ENCODE results near the gene RPS18. TPM values are rescaled to one million over a fixed set of nuclear protein-coding genes. Genes with fewer than 3 reads are reported as not detected.
A peak's percentile ranks its signal among the peaks of the same experiment; 100 is the strongest.
"Not testable (repeated sequence)": the region's sequence is repeated elsewhere in the genome, so short reads cannot be mapped to it uniquely, and the experiment has no call there.

RPS18 gene
- total RNA-seq, 1 donor from 2014 or later: 2,699 TPM

DNA sequence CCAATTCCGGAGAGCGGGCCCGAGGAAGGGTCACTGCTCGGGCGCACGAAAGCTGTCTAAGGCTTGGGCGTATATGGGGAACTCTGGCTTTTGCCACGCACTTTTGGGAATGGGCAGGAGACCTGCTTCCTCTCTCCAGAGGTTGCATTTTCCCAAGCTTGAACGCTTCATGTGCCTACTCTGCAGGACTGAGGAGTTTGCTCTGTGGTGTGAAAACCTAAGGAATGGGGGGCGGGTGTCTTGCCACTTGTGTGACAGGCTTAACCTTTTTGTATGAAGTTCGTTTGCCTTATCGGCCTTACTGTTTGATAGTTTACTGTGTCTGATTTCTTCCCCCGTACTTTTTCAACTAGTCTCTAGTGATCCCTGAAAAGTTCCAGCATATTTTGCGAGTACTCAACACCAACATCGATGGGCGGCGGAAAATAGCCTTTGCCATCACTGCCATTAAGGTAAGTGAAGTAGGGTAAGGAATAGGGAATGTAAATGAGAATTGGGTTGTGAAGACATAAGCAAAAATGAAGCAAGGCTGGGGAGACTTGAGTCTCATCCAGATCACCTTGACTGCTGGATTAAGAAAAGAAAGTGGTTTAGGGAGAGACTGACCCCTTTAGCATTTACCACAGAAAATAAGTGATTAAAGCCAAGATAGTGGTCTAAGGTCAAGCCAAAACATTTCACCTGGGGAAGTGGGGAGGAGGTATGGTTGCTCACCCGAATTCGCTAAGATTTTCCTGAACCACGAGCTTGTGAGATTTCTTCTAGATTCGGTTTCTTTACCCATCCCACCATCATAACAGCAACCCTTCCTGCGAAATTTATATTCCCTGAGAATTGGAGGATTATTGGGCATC, 627 bp downstream of the RPS18 start:
- no peak for DNase-seq (ENCODE audit: low spot score)

DNA sequence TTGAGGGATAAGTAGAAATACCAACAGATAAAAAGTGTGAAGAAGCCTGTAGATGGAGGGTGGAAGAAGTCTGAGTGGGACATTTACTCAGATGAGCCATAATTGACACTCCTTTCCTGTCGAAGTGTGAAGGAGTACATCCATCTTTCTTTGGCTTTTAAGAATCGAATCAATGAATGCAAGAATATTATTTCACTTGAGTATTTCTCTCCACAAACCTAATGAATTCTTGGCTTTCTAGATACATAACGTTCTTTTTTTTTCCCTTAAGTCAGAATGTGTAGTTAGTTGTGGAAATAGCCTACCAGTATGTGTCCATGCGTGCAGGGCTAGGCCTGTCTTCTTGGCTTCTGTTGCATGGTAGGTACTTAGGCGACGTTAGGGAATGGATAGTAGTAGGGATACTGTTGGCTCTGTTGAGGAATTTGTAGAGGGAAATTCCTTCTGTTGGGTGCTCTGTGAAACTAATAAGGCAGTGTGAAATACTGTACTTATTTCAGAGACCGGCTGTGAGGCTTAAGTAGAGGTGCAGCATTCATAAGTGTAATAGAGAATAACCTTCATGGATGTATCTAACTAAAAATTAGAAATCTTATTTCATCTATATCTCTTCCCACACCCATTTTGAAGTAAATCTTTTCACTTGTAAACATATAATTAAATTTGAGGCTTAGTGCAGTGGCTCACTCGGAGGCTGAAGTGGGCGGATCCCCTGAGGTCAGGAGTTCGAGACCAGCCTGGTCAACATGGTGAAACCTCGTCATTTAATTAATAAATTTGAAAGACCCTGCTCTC, 1.5 kb downstream of the RPS18 start:
- no peak for DNase-seq (ENCODE audit: low spot score)

DNA sequence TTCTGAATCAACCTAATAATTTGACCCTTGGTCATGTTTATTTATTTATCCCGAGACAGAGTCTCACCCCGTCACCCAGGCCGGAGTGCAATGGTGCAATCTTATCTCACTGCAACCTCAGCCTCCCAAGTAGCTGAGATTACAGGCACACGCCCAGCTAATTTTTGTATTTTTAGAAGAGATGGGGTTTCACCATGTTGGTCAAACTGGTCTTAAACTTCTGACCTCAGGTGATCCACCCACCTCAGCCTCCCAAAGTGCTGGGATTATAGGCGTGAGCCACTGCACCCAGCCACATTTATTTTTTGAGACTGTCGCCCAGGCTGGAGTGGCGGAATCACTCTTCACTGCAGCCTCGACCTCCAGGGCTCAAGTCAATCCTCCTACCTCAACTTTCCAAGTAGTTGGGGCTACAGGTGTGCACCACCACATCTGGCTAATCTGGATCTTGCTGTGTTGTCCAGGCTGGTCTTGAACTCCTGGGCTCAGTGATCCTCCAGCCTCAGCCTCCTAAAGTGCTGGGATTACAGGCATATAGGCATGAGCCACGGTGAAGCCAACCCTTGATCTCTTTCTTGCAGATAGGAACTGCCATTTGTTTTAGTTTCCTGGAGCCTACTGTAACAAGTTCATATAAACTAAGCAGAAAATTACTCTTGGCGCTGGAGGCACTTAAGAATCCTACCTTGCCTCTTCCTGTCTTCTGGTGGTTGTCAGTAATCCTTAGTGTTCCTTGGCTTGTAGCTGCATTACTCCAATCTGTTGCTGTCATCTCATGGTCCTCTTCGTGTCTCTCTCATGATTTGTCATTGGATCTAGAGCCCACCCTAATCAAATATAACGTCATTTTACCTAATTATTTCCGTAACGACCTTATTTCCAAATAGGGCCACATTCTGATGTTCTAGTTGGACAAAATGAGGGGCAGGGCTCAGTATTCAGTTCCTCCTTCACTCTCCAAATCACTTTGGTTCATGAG, 2.3 kb downstream of the RPS18 start:
- no peak for DNase-seq (ENCODE audit: low spot score)

DNA sequence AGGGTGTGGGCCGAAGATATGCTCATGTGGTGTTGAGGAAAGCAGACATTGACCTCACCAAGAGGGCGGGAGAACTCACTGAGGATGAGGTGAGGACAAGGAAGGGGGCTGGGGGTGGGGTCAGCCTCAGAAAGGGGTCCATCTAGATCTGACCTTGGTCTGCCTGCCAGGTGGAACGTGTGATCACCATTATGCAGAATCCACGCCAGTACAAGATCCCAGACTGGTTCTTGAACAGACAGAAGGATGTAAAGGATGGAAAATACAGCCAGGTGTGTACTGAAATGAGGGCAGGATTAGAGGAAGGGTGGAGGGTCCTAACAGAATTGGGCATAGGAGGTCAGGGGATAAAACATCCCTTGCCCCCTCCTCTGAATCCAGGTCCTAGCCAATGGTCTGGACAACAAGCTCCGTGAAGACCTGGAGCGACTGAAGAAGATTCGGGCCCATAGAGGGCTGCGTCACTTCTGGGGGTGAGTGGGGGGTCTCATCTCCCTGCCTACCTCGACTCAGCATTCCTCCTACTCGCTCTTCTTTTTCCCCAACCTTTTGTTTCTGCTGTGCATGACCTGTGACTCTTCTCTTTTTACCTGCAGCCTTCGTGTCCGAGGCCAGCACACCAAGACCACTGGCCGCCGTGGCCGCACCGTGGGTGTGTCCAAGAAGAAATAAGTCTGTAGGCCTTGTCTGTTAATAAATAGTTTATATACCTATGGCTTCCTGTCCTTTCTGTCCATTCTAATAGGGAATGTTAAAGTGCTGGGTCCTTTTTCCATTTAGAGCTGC, 4.1 kb downstream of the RPS18 start:
- DNase-seq (ENCODE audit: low spot score): not testable (repeated sequence)

DNA sequence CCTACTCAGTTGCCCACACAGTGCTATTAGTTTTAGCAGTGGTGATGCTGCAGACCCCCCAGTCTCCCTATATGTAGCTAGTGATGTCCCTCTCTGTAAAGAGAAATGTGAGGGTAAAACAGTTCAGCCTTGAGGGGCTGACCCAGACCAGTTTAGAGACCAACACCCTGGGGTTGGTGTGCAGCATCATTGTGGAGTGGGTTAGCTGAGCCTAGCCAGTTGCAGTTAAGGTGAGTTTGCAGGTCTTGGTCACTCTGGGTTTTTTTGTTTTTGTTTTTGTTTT, 4.6 kb downstream of the RPS18 start:
- DNase-seq (ENCODE audit: low spot score): no peak

DNA sequence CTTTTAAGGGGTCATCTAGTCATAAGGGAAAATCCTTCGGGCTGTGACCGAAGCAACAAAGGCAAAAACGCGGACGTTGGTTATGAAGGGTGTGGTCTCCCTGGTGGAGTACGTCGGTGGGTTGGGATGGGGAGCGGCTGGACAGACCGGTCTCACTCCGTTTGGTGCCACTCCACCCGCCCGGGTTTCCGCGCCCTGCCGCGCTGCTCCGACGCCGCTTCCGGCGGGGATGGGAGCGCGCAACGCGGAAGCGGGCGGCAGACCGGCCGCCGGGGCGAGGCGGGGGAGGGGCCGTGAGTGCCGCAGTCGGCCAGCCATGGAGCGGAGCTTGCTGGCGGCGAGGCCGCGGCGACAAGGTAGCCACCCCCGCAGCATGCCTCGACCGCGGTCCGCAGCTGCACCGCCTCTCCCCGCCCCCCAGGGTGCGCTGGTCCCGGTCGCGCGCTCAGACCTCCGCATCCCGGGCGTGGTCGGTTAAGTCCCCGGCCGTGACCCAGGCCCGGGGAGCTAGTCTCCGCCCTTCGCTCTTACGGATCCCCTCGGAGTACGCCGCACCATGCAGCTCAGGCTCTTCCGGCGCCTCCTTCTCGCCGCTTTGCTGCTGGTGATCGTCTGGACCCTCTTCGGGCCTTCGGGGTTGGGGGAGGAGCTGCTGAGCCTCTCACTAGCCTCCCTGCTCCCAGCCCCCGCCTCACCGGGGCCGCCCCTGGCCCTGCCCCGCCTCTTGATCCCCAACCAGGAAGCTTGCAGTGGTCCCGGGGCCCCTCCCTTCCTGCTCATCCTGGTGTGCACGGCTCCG, 5.2 kb downstream of the RPS18 start, which contains the start of gene B3GALT4:
B3GALT4 (plus strand) TSS at position 260 of the 799 bp plus-strand sequence; CDS start at position 557, 297 bp downstream.
- DNase-seq (ENCODE audit: low spot score): peak; percentile 86

DNA sequence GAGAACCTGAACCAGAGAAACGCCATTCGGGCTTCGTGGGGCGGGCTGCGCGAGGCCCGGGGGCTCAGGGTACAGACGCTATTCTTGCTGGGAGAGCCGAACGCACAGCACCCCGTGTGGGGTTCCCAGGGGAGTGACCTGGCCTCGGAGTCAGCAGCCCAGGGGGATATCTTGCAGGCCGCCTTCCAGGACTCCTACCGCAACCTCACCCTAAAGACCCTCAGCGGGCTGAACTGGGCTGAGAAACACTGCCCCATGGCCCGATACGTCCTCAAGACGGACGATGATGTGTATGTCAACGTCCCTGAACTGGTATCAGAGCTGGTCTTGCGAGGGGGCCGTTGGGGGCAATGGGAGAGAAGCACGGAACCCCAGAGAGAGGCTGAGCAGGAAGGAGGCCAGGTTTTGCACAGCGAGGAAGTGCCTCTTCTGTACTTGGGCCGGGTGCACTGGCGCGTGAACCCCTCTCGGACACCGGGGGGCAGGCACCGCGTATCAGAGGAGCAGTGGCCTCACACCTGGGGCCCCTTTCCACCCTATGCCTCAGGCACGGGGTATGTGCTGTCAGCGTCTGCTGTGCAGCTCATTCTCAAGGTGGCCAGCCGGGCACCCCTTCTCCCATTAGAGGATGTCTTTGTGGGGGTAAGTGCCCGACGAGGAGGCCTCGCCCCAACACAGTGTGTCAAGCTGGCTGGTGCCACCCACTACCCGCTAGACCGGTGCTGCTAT, 6.0 kb downstream of the RPS18 start:
- DNase-seq (ENCODE audit: low spot score): no peak

DNA sequence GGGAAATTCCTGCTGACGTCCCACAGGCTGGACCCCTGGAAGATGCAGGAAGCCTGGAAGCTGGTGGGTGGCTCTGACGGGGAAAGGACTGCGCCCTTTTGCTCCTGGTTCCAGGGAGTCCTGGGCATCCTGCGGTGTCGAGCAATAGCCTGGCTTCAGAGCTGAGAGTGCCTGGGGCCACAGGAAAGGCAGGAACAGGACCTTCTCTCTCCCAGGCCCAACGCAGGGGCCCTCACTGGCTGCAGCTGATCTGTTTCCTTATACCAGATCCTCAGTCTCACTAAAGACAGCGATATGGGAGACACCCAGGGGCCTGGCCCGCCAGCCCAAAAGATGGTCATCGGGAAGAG, 6.5 kb downstream of the RPS18 start:
- DNase-seq (ENCODE audit: low spot score): no peak

DNA sequence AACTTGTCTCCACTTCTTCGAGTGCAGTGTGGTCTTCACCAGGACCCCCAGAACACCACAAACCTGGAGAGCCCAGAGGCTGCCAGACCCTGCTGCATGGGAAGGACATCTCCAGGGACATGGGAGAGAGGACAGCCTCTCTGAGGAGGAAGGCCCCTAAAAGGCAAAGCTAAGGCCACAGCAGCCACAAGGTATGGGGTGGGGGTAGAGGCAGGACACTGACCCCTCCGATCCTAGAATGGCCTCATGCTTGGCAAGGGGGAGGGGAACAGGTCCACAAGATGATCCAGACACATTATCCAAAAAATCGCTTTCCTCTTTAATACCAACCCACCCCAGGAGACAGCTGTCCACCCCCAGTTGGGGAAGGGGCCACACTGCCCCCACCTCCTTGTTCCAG, 6.9 kb downstream of the RPS18 start:
- no peak for DNase-seq (ENCODE audit: low spot score)

DNA sequence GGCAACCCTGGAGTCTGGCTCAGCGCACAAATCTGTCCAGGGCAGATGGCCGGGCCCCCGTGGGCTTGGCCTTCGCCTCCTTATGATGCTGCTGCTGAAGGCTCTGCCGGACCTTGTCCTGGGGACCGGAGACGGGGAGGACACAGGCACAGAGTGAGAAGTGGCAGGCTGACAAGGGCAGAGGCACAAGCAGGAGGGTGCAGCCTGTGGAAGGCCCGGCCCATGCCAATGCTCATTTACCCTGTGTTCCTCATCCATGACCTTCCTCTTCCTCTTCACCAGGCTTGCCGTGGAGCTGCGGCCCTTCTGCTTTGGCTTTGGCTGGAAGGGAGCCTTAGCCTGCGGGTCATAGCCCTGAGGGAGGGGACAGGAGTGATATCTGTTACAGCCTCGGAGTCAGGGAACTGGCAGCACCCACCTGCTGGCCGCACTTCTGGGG, 7.4 kb downstream of the RPS18 start:
- no peak for DNase-seq (ENCODE audit: low spot score)

DNA sequence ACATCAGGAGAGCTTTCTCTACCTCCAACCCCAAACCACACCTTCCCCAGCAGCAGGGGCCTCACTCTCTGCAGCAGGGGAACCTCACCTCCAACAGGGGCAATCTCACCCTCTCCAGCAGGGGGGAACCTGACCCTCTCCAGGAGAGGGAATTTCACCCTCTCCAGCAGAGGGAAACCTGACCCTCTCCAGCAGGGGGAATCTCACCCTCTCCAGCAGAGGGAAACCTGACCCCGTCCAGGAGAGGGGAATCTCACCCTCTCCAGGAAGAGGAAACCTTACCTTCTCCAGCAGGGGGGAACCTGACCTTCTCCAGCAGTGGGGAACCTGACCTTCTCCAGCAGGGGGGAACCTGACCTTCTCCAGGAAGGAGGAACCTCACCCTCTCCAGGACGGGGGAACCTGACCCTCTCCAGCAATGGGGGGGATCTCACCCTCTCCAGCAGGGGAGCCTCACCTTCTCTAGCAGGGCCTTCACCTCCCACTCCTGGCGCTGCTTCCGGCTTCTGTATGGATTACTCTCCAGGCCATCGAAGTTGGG, 8.2 kb downstream of the RPS18 start:
- DNase-seq (ENCODE audit: low spot score): no peak

DNA sequence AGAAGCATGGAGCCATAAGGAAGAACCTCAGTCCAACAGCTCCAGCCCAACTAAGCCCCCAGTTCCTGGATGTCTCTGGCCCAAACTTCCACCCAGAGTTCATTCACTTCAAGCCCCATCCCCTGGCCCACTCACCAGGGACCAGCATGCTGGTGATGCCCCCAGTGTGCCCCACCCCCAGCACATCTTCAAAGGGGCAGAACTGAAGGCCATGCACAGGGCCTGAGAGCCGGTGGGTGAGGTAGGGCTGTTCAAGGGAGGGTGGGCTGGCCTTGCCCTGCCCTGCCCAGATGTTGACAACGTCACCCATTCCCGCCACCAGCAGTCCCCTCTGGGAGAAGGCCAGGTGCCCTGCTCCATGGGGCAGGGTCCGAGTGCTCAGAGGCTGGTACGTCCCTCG, 8.7 kb downstream of the RPS18 start:
- no peak for DNase-seq (ENCODE audit: low spot score)

DNA sequence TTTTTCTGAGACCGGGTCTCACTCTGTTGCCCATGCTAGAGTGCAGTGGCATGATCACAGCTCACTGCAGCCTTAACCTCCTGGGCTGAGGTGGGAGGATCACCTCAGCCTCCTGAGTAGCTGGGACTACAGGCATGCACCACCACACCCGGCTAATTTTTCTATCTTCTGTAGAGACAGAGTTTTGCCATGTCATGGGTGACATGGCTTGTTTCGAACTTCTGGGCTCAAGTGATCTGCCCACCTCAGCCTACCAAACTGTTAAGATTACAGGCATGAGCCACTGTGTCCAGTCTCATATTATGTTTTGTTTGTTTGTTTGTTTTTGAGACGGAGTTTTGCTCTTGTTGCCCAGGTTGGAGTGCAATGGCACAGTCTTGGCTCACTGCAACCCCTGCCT, 13.3 kb downstream of the RPS18 start:
- DNase-seq (ENCODE audit: low spot score): not testable (repeated sequence)

DNA sequence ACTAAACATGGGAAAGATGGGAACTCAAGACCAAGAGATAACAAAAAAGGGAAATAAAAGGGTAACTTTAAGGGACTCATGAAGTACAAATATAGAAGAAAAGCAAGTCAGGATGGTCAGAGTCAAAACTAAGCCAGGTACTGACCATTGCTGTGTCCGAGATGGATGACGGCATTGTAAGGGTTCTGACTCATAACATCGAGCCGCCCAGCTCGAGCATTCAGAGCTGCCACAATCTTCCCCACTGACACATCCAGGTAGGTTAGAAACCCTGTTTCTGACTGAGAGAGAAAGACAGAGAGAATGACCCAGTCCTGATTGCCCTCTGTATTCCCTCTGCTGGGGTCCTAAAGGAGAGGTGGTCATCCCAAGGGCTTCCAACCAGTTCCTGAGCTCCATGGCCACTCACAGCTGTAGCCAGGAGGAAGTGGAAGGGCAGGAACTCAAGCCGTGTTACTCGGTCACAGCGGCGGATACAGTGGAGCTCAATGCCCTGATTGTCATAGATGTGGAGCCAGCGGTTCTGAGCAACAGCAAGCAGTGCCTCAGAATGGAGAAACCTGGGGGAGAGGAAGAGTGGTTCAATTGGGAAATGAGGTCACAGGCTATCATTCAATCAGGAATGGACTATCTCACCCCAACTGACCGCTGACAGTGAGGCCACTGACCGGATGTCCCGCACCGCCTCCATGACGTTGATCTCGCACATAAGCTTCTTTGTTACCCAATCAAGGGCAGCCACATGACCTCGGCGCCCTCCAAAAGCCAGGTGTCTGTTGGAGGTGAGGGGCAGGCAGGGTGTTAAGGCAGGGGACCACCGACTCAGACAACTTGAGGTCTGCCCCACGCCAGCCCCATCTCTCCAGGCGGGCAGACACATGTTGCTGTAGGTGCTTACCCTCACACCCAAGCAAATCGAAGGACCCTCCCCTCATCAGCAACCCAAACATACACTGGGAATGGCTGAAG, 15.4 kb downstream of the RPS18 start:
- DNase-seq (ENCODE audit: low spot score): no peak

DNA sequence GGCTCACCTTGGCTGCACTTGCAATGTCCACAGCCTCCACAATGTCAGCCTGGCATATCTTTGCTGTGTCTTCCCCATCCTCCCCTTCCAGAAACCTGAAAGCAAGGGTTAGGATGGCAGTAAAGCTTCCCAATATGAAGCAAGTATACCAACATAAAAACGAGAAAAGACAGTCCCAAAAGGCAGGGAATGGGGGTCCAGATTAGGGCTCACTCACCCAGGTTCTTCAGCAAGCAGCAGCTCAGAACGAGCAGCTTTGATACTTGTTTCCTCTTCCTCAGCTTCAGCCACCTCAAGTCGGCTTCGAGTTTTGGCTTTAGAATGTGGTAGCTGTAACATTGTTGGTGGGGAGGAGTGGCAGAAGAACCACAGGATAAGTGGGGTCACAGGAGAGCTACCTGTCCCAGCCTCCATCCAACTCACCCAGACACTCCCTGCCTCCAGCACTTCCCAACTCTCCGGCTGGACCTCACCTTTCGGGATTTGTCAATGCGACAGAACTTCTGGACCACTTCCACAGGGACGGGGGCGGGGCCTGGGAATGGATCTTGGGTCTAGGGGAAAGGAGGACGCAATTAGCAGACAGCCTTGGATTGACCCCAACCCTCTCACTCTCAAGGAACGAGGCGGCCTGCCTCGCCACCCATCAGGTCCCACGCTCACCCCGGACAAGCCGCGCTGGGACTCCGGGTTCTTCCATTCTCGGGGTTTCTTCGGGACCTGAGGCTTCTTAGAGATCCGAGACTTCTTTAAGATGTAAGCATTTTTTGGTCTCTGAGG, 16.5 kb downstream of the RPS18 start:
- DNase-seq (ENCODE audit: low spot score): no peak

DNA sequence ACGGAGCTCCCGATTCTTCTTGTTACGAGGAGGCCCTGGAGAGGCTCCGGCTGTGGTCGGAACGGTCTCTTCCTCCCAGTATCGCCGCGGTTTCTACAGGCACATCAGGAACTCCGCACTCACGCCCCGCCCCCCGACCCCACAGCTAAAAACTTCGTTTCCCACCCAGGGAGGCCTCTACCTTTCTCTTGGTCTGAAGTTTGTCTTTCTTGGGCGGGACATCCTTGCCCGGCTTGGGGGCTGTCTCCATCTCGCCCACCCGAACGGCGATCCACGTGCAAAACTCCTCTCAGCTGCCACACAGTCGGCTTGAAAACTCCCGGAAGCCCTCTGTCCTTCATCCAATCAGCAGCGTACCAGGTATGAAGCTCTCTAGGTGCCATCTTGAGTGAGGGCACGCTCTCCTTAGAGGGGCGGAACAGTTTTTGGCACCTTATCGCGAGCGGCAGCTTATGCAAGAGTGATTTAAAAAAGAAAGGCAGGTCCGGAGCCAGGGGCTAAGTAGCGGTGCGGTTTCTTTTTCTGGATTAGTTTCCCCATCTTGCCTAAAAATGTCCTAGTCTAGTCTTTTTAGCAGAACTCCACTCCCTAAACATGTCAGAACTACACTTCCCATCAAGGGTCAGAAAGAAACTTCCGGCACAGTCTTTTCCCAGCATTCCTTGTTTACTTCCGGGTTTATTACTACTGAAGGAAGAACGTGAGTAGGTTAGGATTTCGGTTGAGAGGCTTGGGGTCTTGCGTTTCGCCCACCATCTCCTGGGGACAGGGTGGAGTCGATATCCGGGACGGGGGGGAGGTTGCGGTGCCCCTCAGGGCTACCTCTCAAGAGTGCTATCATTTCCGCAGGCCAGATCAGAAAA, 17.3 kb downstream of the RPS18 start, which contains the start of the genes PFDN6 and WDR46:
PFDN6 (plus strand) TSS at position 681 of the 863 bp plus-strand sequence. CDS start 256 bp downstream, outside the sequence.
WDR46 (minus strand) TSS at position 319 of the 863 bp plus-strand sequence; CDS start at position 250, 69 bp downstream.
- peak; percentile 97 for DNase-seq (ENCODE audit: low spot score)

All from umbilical cord (tissue), 2 donors.